ENCODE results near the gene COA1. TPM values are rescaled to one million over a fixed set of nuclear protein-coding genes. Genes with fewer than 3 reads are reported as not detected.

COA1 gene
- polyA plus RNA-seq, 1 donor (not counting 4 experiments of a cell fraction or from before 2014, with no cell fraction given), result 32.2 TPM

GRCh38 chr7:43680736-43681135 lies 48.6 kb downstream of the COA1 start:
- DNase-seq (ENCODE audit: low read depth, low spot score) (no peak), FAIRE-seq (no peak)
- no peaks in the 10 kb centered on the region for H3K4me1 ChIP-seq (ENCODE audit: control insufficient read depth, extremely low read depth, insufficient read depth, low read length)
- H2AFZ ChIP-seq (ENCODE audit: control insufficient read depth, low read length), result no peak overlapping the region
- TF ChIP-seq EZH2 (IDR thresholded peaks at IDR 0.05; ENCODE audit: low read length), result no peak
- TF ChIP-seq, protein P1, sequence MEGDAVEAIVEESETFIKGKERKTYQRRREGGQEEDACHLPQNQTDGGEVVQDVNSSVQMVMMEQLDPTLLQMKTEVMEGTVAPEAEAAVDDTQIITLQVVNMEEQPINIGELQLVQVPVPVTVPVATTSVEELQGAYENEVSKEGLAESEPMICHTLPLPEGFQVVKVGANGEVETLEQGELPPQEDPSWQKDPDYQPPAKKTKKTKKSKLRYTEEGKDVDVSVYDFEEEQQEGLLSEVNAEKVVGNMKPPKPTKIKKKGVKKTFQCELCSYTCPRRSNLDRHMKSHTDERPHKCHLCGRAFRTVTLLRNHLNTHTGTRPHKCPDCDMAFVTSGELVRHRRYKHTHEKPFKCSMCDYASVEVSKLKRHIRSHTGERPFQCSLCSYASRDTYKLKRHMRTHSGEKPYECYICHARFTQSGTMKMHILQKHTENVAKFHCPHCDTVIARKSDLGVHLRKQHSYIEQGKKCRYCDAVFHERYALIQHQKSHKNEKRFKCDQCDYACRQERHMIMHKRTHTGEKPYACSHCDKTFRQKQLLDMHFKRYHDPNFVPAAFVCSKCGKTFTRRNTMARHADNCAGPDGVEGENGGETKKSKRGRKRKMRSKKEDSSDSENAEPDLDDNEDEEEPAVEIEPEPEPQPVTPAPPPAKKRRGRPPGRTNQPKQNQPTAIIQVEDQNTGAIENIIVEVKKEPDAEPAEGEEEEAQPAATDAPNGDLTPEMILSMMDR (optimal IDR thresholded peaks at IDR 0.05 in 1 of 3, IDR thresholded peaks at IDR 0.05 in 1 of 3, conservative IDR thresholded peaks at IDR 0.05 in 1 of 3; ENCODE audit: extremely low read depth in 1 of 3, insufficient read depth in 2 of 3, low read length in 3 of 3), result no peak
- dilution Hi-C loops (cut with MboI; ENCODE audit: extremely low pct_ligation_motif_present, low sequenced_read_pairs), result no loop called here
- no peaks in the 10 kb centered on the region for H3K36me3 ChIP-seq (ENCODE audit: control insufficient read depth in 2 of 2, extremely low read depth in 1 of 2, insufficient read depth in 2 of 2, low read length in 2 of 2)
- H3K9ac ChIP-seq (ENCODE audit: control insufficient read depth, extremely low read depth, insufficient read depth, low read length), result no peak overlapping the region
- H3K27me3 ChIP-seq (ENCODE audit: control insufficient read depth, extremely low read depth, insufficient read depth, low read length), result no peaks in the 10 kb centered on the region
- H3K27ac ChIP-seq (ENCODE audit: control insufficient read depth, insufficient read depth, low read length), result no peak overlapping the region
- no peaks in the 10 kb centered on the region for H3K9me3 ChIP-seq (ENCODE audit: control insufficient read depth, low read depth, low read length)
- no peak overlapping the region for H3K4me3 ChIP-seq (ENCODE audit: control insufficient read depth in 2 of 3, extremely low read depth in 1 of 3, insufficient read depth in 2 of 3, low read depth in 1 of 3, low read length in 3 of 3)
- no peak overlapping the region for H3K4me2 ChIP-seq (ENCODE audit: control insufficient read depth, extremely low read depth, insufficient read depth, low read depth, low read length)
- H3K9me1 ChIP-seq (ENCODE audit: control insufficient read depth, extremely low read depth, insufficient read depth, low read length), result no peaks in the 10 kb centered on the region
- H4K20me1 ChIP-seq (ENCODE audit: control insufficient read depth, extremely low read depth, insufficient read depth, low read length), result no peaks in the 10 kb centered on the region
- peaks cover 42% of the 10 kb centered on the region for H3K79me2 ChIP-seq (ENCODE audit: control insufficient read depth, insufficient read depth, low read length)

DNA sequence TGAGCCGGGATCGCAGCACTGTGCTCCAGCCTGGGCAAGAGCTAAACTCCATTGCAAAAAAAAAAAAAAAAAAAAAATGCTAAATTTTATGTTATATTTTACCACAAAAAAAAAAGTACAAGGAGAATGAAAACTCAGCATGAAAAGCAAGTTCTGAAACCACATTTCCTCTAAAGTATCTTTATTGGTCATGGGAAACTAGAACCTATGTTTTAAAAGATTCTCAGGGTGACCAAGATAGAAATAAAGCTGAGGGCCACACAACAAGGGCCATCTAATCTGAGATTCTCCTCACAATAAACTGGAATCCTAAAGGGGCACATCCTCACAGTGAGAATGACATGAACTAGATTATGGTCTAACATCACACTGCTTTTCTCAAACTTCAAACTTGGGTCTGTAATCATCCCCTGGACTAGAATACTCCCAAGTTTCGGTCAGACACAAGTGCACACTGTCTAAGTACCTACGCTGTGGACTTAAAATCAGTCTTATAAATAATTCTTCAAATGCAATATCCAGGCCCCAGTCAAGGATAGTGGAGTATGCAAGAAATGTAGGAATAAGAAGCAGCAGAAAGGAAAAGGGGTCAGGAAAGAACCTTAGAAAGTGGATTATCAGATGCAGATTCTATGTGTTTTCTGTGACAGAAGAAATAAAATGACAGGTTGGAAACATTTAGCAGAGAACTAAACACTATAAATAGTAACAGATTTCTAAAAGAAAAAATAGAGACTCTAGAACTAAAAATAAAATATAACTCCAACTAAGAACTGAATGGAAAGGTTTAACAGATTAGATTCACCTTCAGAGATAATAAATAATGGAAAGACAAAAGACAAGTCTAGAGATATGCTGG lies 49.9 kb downstream of the COA1 start:
- no peak overlapping the region for H3K9ac ChIP-seq (ENCODE audit: control insufficient read depth, extremely low read depth, insufficient read depth, low read length)
- no peak overlapping the region for H3K4me2 ChIP-seq (ENCODE audit: control insufficient read depth, extremely low read depth, insufficient read depth, low read depth, low read length)
- H3K9me3 ChIP-seq (ENCODE audit: control insufficient read depth, low read depth, low read length), result no peaks in the 10 kb centered on the region
- peaks cover 32% of the 10 kb centered on the region for H3K79me2 ChIP-seq (ENCODE audit: control insufficient read depth, insufficient read depth, low read length)
- DNase-seq (ENCODE audit: low read depth, low spot score) (no peak), FAIRE-seq (no peak)
- H3K27ac ChIP-seq (ENCODE audit: control insufficient read depth, insufficient read depth, low read length), result no peak overlapping the region
- no peaks in the 10 kb centered on the region for H3K9me1 ChIP-seq (ENCODE audit: control insufficient read depth, extremely low read depth, insufficient read depth, low read length)
- no peaks in the 10 kb centered on the region for H4K20me1 ChIP-seq (ENCODE audit: control insufficient read depth, extremely low read depth, insufficient read depth, low read length)
- H3K4me3 ChIP-seq (ENCODE audit: control insufficient read depth in 2 of 3, extremely low read depth in 1 of 3, insufficient read depth in 2 of 3, low read depth in 1 of 3, low read length in 3 of 3), result no peak overlapping the region
- no peaks in the 10 kb centered on the region for H3K27me3 ChIP-seq (ENCODE audit: control insufficient read depth, extremely low read depth, insufficient read depth, low read length)
- TF ChIP-seq EZH2 (IDR thresholded peaks at IDR 0.05; ENCODE audit: low read length), result no peak
- TF ChIP-seq, protein P1 (optimal IDR thresholded peaks at IDR 0.05 in 1 of 3, IDR thresholded peaks at IDR 0.05 in 1 of 3, conservative IDR thresholded peaks at IDR 0.05 in 1 of 3; ENCODE audit: extremely low read depth in 1 of 3, insufficient read depth in 2 of 3, low read length in 3 of 3), result no peak
- H3K4me1 ChIP-seq (ENCODE audit: control insufficient read depth, extremely low read depth, insufficient read depth, low read length), result peaks cover 6% of the 10 kb centered on the region
- no peaks in the 10 kb centered on the region for H3K36me3 ChIP-seq (ENCODE audit: control insufficient read depth in 2 of 2, extremely low read depth in 1 of 2, insufficient read depth in 2 of 2, low read length in 2 of 2)
- dilution Hi-C loops (cut with MboI; ENCODE audit: extremely low pct_ligation_motif_present, low sequenced_read_pairs), result no loop called here
- H2AFZ ChIP-seq (ENCODE audit: control insufficient read depth, low read length), result no peak overlapping the region
